H9 (cell line): ENCODE results near the gene CCDC38. TPM values are rescaled to one million over a fixed set of nuclear protein-coding genes. Genes with fewer than 3 reads are reported as not detected.

Experiments used
- DNase-seq: peaks from one replicate; pipeline ENCODE4 v3.0.0-alpha.2; 2017
- H2AFZ ChIP-seq: one replicate; pipeline ENCODE4 v1.6.1; 2013; ENCODE audit warnings: mild to moderate bottlenecking, low read length, control low read depth, moderate library complexity
- H2AK5ac ChIP-seq: 2 replicates; pipeline ENCODE4 v1.6.1; 2013; ENCODE audit warnings: low read length, control low read depth, mixed read lengths; ENCODE audit not compliant: insufficient read length
- H2BK120ac ChIP-seq: one replicate; pipeline ENCODE4 v1.6.1; 2013; ENCODE audit warnings: low read depth, mild to moderate bottlenecking, low read length, control low read depth, inconsistent platforms; ENCODE audit not compliant: poor library complexity, severe bottlenecking
- H2BK12ac ChIP-seq: 2 replicates; pipeline ENCODE4 v1.6.1; 2013; ENCODE audit warnings: low read length, control low read depth, mixed read lengths, low read depth; ENCODE audit not compliant: insufficient read length
- H2BK15ac ChIP-seq: 2 replicates; pipeline ENCODE4 v1.6.1; 2013; ENCODE audit warnings: low read depth, low read length, control low read depth
- H2BK20ac ChIP-seq: one replicate; pipeline ENCODE4 v1.6.1; 2013; ENCODE audit warnings: low read depth, mild to moderate bottlenecking, low read length, control low read depth, inconsistent platforms; ENCODE audit not compliant: poor library complexity, severe bottlenecking
- H2BK5ac ChIP-seq: 2 replicates; pipeline ENCODE4 v1.6.1; 2013; ENCODE audit warnings: low read length, control low read depth, mixed read lengths; ENCODE audit not compliant: insufficient read length
- H3K14ac ChIP-seq: 2 replicates; pipeline ENCODE4 v1.6.1; 2013; ENCODE audit warnings: low read length, control low read depth; ENCODE audit not compliant: insufficient read depth
- H3K18ac ChIP-seq: 2 replicates; pipeline ENCODE4 v1.6.1; 2013; ENCODE audit warnings: low read depth, mild to moderate bottlenecking, mixed read lengths, low read length, control low read depth; ENCODE audit not compliant: insufficient read length
- H3K23ac ChIP-seq: 2 replicates; pipeline ENCODE4 v1.6.1; 2013; ENCODE audit warnings: low read length, control low read depth, mixed read lengths, low read depth; ENCODE audit not compliant: insufficient read length
- H3K23me2 ChIP-seq: 2 replicates; pipeline ENCODE4 v1.6.1; 2013; ENCODE audit warnings: low read depth, mild to moderate bottlenecking, mixed read lengths, low read length, control low read depth; ENCODE audit not compliant: insufficient read length, poor library complexity, severe bottlenecking
- H3K27ac ChIP-seq: 2 replicates; pipeline ENCODE4 v1.5.1; 2013; ENCODE audit warnings: low read length, control low read depth, mixed read lengths, low read depth; ENCODE audit not compliant: insufficient read length
- H3K27me3 ChIP-seq: 2 replicates; pipeline ENCODE4 v1.6.1; 2013; ENCODE audit warnings: low read length, control low read depth, inconsistent platforms; ENCODE audit not compliant: insufficient read depth
- H3K4ac ChIP-seq: 2 replicates; pipeline ENCODE4 v1.6.1; 2013; ENCODE audit warnings: low read depth, mild to moderate bottlenecking, control low read depth, inconsistent platforms, low read length, moderate library complexity
- H3K4me1 ChIP-seq: 2 replicates; pipeline ENCODE4 v1.6.1; 2013; ENCODE audit warnings: low read length, control low read depth, inconsistent platforms; ENCODE audit not compliant: insufficient read depth
- H3K4me2 ChIP-seq: 2 replicates; pipeline ENCODE4 v1.6.1; 2013; ENCODE audit warnings: low read length, control low read depth, mixed read lengths; ENCODE audit not compliant: insufficient read length, insufficient read depth
- H3K56ac ChIP-seq: 2 replicates; pipeline ENCODE4 v1.6.1; 2013; ENCODE audit warnings: low read depth, mild to moderate bottlenecking, mixed read lengths, low read length, control low read depth; ENCODE audit not compliant: insufficient read length
- H3K79me1 ChIP-seq: 2 replicates; pipeline ENCODE4 v1.6.1; 2013; ENCODE audit warnings: low read depth, mild to moderate bottlenecking, moderate library complexity, low read length, control low read depth, inconsistent platforms; ENCODE audit not compliant: insufficient read depth, poor library complexity, severe bottlenecking
- H3K79me2 ChIP-seq: 2 replicates; pipeline ENCODE4 v1.6.1; 2013; ENCODE audit warnings: low read length, control low read depth, inconsistent platforms; ENCODE audit not compliant: insufficient read depth
- H3K9ac ChIP-seq: 2 replicates; pipeline ENCODE4 v1.6.1; 2013; ENCODE audit warnings: low read length, control low read depth, mixed read lengths; ENCODE audit not compliant: insufficient read length; ENCODE audit errors: extremely low read depth
- H3K9me3 ChIP-seq: one replicate; pipeline ENCODE4 v1.6.1; 2013; ENCODE audit warnings: low read depth, low read length, inconsistent platforms; ENCODE audit not compliant: control insufficient read depth
- H3T11ph ChIP-seq: one replicate; pipeline ENCODE4 v1.6.1; 2013; ENCODE audit warnings: mild to moderate bottlenecking, low read length, control low read depth, inconsistent platforms
- H4K20me1 ChIP-seq: one replicate; pipeline ENCODE4 v1.6.1; 2013; ENCODE audit not compliant: control insufficient read depth, insufficient read length, insufficient read depth
- H4K5ac ChIP-seq: 2 replicates; pipeline ENCODE4 v1.6.1; 2013; ENCODE audit warnings: low read depth, mild to moderate bottlenecking, mixed read lengths, low read length, control low read depth; ENCODE audit not compliant: insufficient read length
- H4K8ac ChIP-seq: replicated peaks from 2 replicates; pipeline ENCODE4 v1.6.1; 2013; ENCODE audit warnings: low read length, control low read depth, mixed read lengths, low read depth; ENCODE audit not compliant: insufficient read length
- H4K91ac ChIP-seq: 2 replicates; pipeline ENCODE4 v1.6.1; 2013; ENCODE audit warnings: low read depth, mild to moderate bottlenecking, moderate library complexity, mixed read lengths, low read length, control low read depth; ENCODE audit not compliant: insufficient read length
- H3K27ac Mint-ChIP-seq, 3 experiments: 2 replicates in 2 of 3; 3 replicates in 1 of 3; pipeline ENCODE4 v1.8.0; 2020 to 2021; ENCODE audit warnings: mixed read lengths in 3 of 3, mild to moderate bottlenecking in 1 of 3, moderate library complexity in 1 of 3
- H3K27me3 Mint-ChIP-seq: 2 replicates; pipeline ENCODE4 v1.8.0; 2021; ENCODE audit warnings: low read depth, mild to moderate bottlenecking, moderate library complexity, mixed read lengths
- H3K36me3 Mint-ChIP-seq, 3 experiments: 2 replicates in 2 of 3; 3 replicates in 1 of 3; pipeline ENCODE4 v1.8.0; 2020 to 2021; ENCODE audit warnings: low read depth in 3 of 3, mixed read lengths in 3 of 3; ENCODE audit not compliant: insufficient read depth in 1 of 3
- H3K4me1 Mint-ChIP-seq, 2 experiments: 2 replicates each; pipeline ENCODE4 v1.8.0; 2020; ENCODE audit warnings: mixed read lengths in 2 of 2
- H3K4me3 Mint-ChIP-seq, 2 experiments: 2 replicates in 1 of 2; 3 replicates in 1 of 2; pipeline ENCODE4 v1.8.0; 2020 to 2021; ENCODE audit warnings: mild to moderate bottlenecking in 2 of 2, mixed read lengths in 2 of 2, moderate library complexity in 1 of 2
- H3K9me3 Mint-ChIP-seq, 2 experiments: 2 replicates in 1 of 2; 3 replicates in 1 of 2; pipeline ENCODE4 v1.8.0; 2020; ENCODE audit warnings: mild to moderate bottlenecking in 2 of 2, mixed read lengths in 2 of 2, moderate library complexity in 1 of 2
- CTCF ChIP-seq: fragments of 200-600 bp; sonication (generic); conservative IDR thresholded peaks from 3 replicates; pipeline ENCODE4 v1.8.0; 2021; ENCODE audit warnings: antibody characterized with exemption, mild to moderate bottlenecking
- WGBS: extraction: QIAGEN DNeasy Blood & Tissue Kit; methylation state at CpG from one replicate; pipeline ENCODE4 v1.1.7; 2013; ENCODE audit warnings: missing lambda C conversion rate, low lambda C conversion rate, mixed read lengths; ENCODE audit not compliant: insufficient read length; ENCODE audit errors: extremely low coverage; 5-methylcytosine and 5-hydroxymethylcytosine counted together
- total RNA-seq: library from RNA; stranded (reverse); gene quantifications from 2 replicates; pipeline ENCODE4 v1.2.1, GENCODE V29; 2021

CCDC38 gene
- total RNA-seq, 1 experiment from 2014 or later: not detected

DNA sequence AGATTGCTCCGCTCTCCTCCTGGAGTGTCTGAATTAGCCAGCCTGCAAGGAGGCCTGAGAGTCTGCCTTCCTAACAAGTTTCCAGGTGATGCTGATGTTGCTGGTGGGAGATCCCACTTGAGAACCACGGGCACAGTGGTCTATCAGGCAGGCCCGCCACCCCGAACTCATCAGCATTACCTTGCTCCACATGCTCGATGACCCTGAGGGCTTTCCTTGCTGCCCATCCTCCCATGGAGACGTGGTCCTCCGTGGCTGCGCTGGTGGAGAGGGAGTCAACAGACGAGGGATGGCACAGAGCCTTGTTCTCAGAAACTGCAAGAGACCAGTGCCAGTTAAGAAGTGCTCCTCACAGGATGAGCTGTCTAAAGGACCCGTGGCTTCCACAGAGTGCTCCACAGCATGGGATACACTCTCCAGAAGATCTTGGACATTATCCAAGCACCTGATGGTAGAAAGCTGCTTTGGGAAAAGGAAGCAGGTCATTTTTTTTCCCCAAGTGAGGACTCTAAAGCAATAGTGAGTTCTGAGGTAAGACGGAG lies 35.4 kb upstream of the CCDC38 start:
- Mint-ChIP-seq H3K27ac (0 out of 7 replicates have a peak overlapping the region, but pooled peaks of 1 of the 3 experiments have one; percentile 52), H3K9me3 (no peaks in the 10 kb centered on the region), H3K4me3 (no peak overlapping the region), H3K4me1 (peaks cover 9 to 18% of the 10 kb centered on the region in 2 experiments), H3K36me3 (no peaks in the 10 kb centered on the region; a peak in 1 of 7 replicates), H3K27me3 (no peaks in the 10 kb centered on the region; the same call in none of the 2 replicates)
- no peak for TF ChIP-seq CTCF
- Histone ChIP-seq H3K79me2 (no peaks in the 10 kb centered on the region), H2BK15ac (0 out of 2 replicates have a peak overlapping the region, but pooled peaks have one; percentile 59), H2BK12ac (no peak overlapping the region), H3K9ac (no peak overlapping the region), H3K27ac (no peak overlapping the region), H3K9me3 (no peaks in the 10 kb centered on the region), H3T11ph (no peak overlapping the region), H2BK5ac (no peak overlapping the region), H2BK20ac (no peak overlapping the region), H4K91ac (no peak overlapping the region), H3K56ac (no peak overlapping the region), H2AK5ac (no peak overlapping the region), H3K18ac (no peak overlapping the region), H3K79me1 (no peaks in the 10 kb centered on the region), H3K23me2 (no peaks in the 10 kb centered on the region), H3K4me2 (no peak overlapping the region), H3K4ac (no peak overlapping the region), H3K27me3 (no peaks in the 10 kb centered on the region), H3K23ac (no peak overlapping the region), H2BK120ac (no peak overlapping the region), H3K14ac (no peak overlapping the region), H4K8ac (no peak overlapping the region), H2AFZ (no peak overlapping the region), H4K20me1 (no peaks in the 10 kb centered on the region), H3K4me1 (peaks cover 2% of the 10 kb centered on the region; the same call in 1 of the 2 replicates), H4K5ac (no peak overlapping the region)
- DNase-seq: no peak
- no CpG with 5 or more reads among the region's 11 CpGs for WGBS
